Measurements from ENCODE around the gene GPR21.

Gene GPR21

GRCh38 chr9:123035791-123036190 lies 2.3 kb downstream of the GPR21 start:
- peaks cover 9% of the 10 kb centered on the region for H3K36me3 Mint-ChIP-seq (ENCODE audit: low read depth)
- H3K4me3 Mint-ChIP-seq: no peak overlapping the region
- no peaks in the 10 kb centered on the region for H3K9me3 Mint-ChIP-seq
- H3K27me3 Mint-ChIP-seq (ENCODE audit: low read depth, poor library complexity): no peaks in the 10 kb centered on the region
- H3K27ac Mint-ChIP-seq: no peak overlapping the region
- no peak for TF ChIP-seq CTCF (IDR thresholded peaks at IDR 0.05)
- DNase-seq: no peak
- peaks cover 21% of the 10 kb centered on the region for H3K4me1 Mint-ChIP-seq

GRCh38 chr9:123036893-123037545 lies 3.6 kb downstream of the GPR21 start:
- peaks cover 21% of the 10 kb centered on the region for H3K4me1 Mint-ChIP-seq
- no peaks in the 10 kb centered on the region for H3K27me3 Mint-ChIP-seq (ENCODE audit: low read depth, poor library complexity)
- no peak for DNase-seq
- no peak for TF ChIP-seq CTCF (IDR thresholded peaks at IDR 0.05)
- H3K9me3 Mint-ChIP-seq: no peaks in the 10 kb centered on the region
- H3K27ac Mint-ChIP-seq: peak overlapping the region; percentile 23
- peaks cover 16% of the 10 kb centered on the region for H3K36me3 Mint-ChIP-seq (ENCODE audit: low read depth)
- H3K4me3 Mint-ChIP-seq: no peak overlapping the region

GRCh38 chr9:123039617-123040219 lies 6.3 kb downstream of the GPR21 start:
- no peak for DNase-seq
- H3K27me3 Mint-ChIP-seq (ENCODE audit: low read depth, poor library complexity): no peaks in the 10 kb centered on the region
- H3K4me1 Mint-ChIP-seq: peaks cover 5% of the 10 kb centered on the region
- H3K4me3 Mint-ChIP-seq: no peak overlapping the region
- H3K36me3 Mint-ChIP-seq (ENCODE audit: low read depth): peaks cover 36% of the 10 kb centered on the region
- no peak for TF ChIP-seq CTCF (IDR thresholded peaks at IDR 0.05)
- H3K9me3 Mint-ChIP-seq: peaks cover 12% of the 10 kb centered on the region
- H3K27ac Mint-ChIP-seq: peak overlapping the region; percentile 30

GRCh38 chr9:123040801-123041200 lies 7.3 kb downstream of the GPR21 start:
- TF ChIP-seq CTCF (IDR thresholded peaks at IDR 0.05): no peak
- Mint-ChIP-seq H3K36me3 (ENCODE audit: low read depth) (peaks cover 30% of the 10 kb centered on the region), H3K4me3 (no peak overlapping the region), H3K27ac (no peak overlapping the region), H3K4me1 (no peaks in the 10 kb centered on the region), H3K9me3 (peaks cover 12% of the 10 kb centered on the region), H3K27me3 (ENCODE audit: low read depth, poor library complexity) (no peaks in the 10 kb centered on the region)
- DNase-seq: no peak

- Mint-ChIP-seq H3K4me1 (no peaks in the 10 kb centered on the region), H3K4me3 (no peak overlapping the region), H3K27ac (no peak overlapping the region), H3K36me3 (ENCODE audit: low read depth) (peaks cover 30% of the 10 kb centered on the region), H3K9me3 (peaks cover 12% of the 10 kb centered on the region), H3K27me3 (ENCODE audit: low read depth, poor library complexity) (no peaks in the 10 kb centered on the region)
- no peak for DNase-seq
- TF ChIP-seq CTCF (IDR thresholded peaks at IDR 0.05): no peak
Measured at GRCh38 chr9:123041489-123041888, 8.0 kb downstream of the GPR21 start.
